ENCODE results near the gene PDZRN4. TPM values are rescaled to one million over a fixed set of nuclear protein-coding genes. Genes with fewer than 3 reads are reported as not detected.

PDZRN4 gene
- total and polyA plus RNA-seq, 12 donors, result 0.28 to 2.3 (median 1.0) TPM

GRCh38 chr12:41476499-41477439 is 288.6 kb downstream of the PDZRN4 start:
- Histone ChIP-seq H3K36me3 (replicated peaks in 1 of 2) (no peaks in the 10 kb centered on the region), H3K27ac (no peak overlapping the region), H3K4me3 (no peak overlapping the region), H3K4me1 (replicated peaks in 1 of 2) (no peaks in the 10 kb centered on the region), H3K27me3 (no peaks in the 10 kb centered on the region), H3K9me3 (replicated peaks in 1 of 3) (no peaks in the 10 kb centered on the region)
- DNase-seq, result no peak
- WGBS, 4 donors, result 53 to 72% (median 68%) methylated on average over 8 of the region's 8 CpGs
- intact Hi-C loops (cut with DNase I), result no loop called here
- no peak for TF ChIP-seq POLR2A (IDR thresholded peaks at IDR 0.05)
- no peak for TF ChIP-seq CTCF (IDR thresholded peaks at IDR 0.05)

- WGBS, 4 donors, result 74 to 87% (median 77%) methylated on average over 2 of the region's 2 CpGs
- Histone ChIP-seq H3K4me1 (replicated peaks in 1 of 2) (no peaks in the 10 kb centered on the region), H3K27me3 (no peaks in the 10 kb centered on the region), H3K9me3 (replicated peaks in 1 of 3) (no peaks in the 10 kb centered on the region), H3K36me3 (replicated peaks in 1 of 2) (no peaks in the 10 kb centered on the region), H3K4me3 (no peak overlapping the region), H3K27ac (no peak overlapping the region)
- no peak for DNase-seq
- TF ChIP-seq CTCF (IDR thresholded peaks at IDR 0.05), result no peak
- no peak for TF ChIP-seq POLR2A (IDR thresholded peaks at IDR 0.05)
- intact Hi-C loops (cut with DNase I), result no loop called here
Observed at GRCh38 chr12:41479426-41479825, 291.3 kb downstream of the PDZRN4 start.

GRCh38 chr12:41485203-41485602 is 297.1 kb downstream of the PDZRN4 start:
- Histone ChIP-seq H3K27ac (no peak overlapping the region), H3K36me3 (replicated peaks in 1 of 2) (no peaks in the 10 kb centered on the region), H3K27me3 (no peaks in the 10 kb centered on the region), H3K9me3 (replicated peaks in 1 of 3) (no peaks in the 10 kb centered on the region), H3K4me1 (replicated peaks in 1 of 2) (no peaks in the 10 kb centered on the region), H3K4me3 (no peak overlapping the region)
- 72 to 84% (median 77%) methylated on average over 5 of the region's 5 CpGs for WGBS, 4 donors
- no peak for DNase-seq
- intact Hi-C loops (cut with DNase I), result no loop called here
- TF ChIP-seq POLR2A (IDR thresholded peaks at IDR 0.05) (no peak), CTCF (IDR thresholded peaks at IDR 0.05) (no peak)

- 77 to 91% (median 79%) methylated on average over 2 of the region's 2 CpGs for WGBS, 4 donors
- H3K4me1 ChIP-seq (replicated peaks in 1 of 2), result no peaks in the 10 kb centered on the region
- no peak overlapping the region for H3K4me3 ChIP-seq
- no peak for DNase-seq
- no peaks in the 10 kb centered on the region for H3K9me3 ChIP-seq (replicated peaks in 1 of 3)
- intact Hi-C loops (cut with DNase I), result no loop called here
- H3K36me3 ChIP-seq (replicated peaks in 1 of 2), result no peaks in the 10 kb centered on the region
- H3K27ac ChIP-seq, result no peak overlapping the region
- H3K27me3 ChIP-seq, result no peaks in the 10 kb centered on the region
- TF ChIP-seq CTCF (IDR thresholded peaks at IDR 0.05) (no peak), POLR2A (IDR thresholded peaks at IDR 0.05) (no peak)
Observed at GRCh38 chr12:41486718-41487117, 298.6 kb downstream of the PDZRN4 start.

All from adrenal gland (tissue), 12 donors.